Stimulated activated CD4-positive, alpha-beta T cell treated with anti-CD3 and anti-CD28 coated beads, Interleukin-2, amount 100 ng/mL, for 24 hours (primary cell): Measurements from ENCODE around the gene FHOD3.

Experiments
- DNase-seq, 2 donors: peaks; one replicate each; pipeline ENCODE4 v3.0.0-alpha.2; 2020

Gene FHOD3

GRCh38 chr18:36568487-36568886, 271.0 kb downstream of the FHOD3 start:
- DNase-seq = no peak

GRCh38 chr18:36572135-36572856, 274.8 kb downstream of the FHOD3 start:
- DNase-seq = peak in 1 of 2 donors; percentile 4

- DNase-seq = no peak
Observed at GRCh38 chr18:36576339-36576738, 278.8 kb downstream of the FHOD3 start.

GRCh38 chr18:36578871-36579710, 281.6 kb downstream of the FHOD3 start:
- no peak for DNase-seq

- DNase-seq = no peak
Observed at GRCh38 chr18:36580266-36580665, 282.8 kb downstream of the FHOD3 start.

- no peak for DNase-seq
Observed at GRCh38 chr18:36580874-36581750, 283.6 kb downstream of the FHOD3 start.

- no peak for DNase-seq
Observed at GRCh38 chr18:36582988-36583745, 285.7 kb downstream of the FHOD3 start.

- DNase-seq = no peak
Observed at GRCh38 chr18:36589857-36590543, 292.5 kb downstream of the FHOD3 start.

DNA sequence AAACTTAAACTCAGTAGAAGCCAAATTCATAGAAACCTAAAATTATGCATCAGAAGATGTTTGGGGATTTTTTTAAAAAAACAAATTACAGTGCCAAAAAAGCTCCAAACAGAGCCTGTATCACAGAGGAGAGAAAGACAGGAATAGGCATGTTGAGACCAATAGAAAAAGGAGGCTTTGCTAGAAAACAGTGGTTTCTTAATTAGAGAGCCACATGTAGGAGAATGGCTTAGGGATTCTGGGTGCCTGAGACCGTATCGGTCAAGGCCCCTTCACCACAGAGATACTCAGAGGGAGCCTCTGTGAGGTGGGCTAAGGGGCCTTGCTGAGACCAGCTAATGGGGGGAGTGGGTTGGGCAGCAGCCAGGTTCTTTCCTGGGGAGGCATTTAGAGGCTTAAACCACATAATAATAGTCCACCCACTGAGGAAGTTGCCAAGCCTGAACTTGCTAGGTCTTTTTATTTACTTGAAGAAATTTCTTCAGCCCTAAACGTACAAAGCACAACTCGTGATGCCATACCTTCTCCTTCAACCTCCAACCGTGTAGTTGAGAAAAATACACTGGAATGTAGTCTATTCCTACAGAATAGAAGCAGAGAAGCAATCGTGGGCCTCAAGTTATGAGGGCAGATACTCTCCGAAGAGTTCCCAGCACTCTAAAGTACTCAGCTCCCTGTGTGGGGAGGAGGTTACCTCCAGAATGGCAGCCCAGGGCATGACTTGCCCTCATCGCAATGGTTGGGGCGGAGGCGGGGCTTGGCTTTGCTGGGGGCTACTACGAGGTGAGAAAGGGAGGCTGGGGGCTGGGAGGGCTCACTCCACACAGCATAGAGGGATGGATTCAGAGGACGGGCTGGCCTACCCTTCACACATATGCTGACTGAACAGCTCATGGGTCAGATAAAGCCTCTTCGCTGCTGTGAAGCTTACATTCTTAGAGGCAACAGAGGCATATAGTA, 293.4 kb downstream of the FHOD3 start:
- no peak for DNase-seq

GRCh38 chr18:36592282-36592681, 294.8 kb downstream of the FHOD3 start:
- DNase-seq = no peak

DNA sequence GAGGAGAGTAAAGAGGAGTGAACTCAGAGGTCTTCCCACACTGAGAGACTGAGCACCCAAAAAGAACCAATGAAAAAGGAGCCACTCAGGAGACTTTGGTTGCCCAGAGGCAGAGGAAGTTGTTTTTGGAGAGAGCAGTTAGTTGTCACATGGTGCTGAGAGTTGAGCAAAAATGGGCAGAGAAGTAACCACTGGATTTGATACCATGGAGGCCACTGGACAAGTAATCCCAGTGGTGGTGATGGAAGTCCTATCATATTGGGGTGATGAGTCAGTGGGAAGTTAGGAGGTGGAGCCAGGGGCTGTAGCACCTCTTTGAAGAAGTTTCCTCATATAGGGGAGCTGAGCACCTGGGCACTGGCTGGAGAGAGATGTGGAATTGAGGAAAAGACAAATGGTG, 295.5 kb downstream of the FHOD3 start:
- DNase-seq = no peak

DNA sequence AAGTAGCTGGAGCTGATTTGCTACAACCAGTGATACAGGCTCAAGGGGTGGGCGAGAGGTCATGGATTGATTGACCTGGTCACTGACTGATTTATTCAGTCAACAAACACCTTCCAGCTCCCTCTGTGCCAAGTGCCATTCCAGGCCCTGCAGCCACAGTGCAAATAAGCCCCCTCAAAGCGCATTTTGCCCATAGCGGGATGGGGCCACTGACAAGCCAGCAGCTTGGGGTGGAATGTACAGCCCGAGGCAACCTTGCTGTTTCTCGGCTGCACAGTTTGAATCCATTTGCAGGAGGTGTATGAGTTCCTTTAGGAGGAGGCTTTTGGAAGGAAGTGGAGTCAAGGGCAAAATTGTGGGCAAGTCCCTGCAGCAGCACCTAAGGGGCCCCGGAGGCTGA, 296.1 kb downstream of the FHOD3 start:
- DNase-seq = no peak

- no peak for DNase-seq
Observed at GRCh38 chr18:36594621-36595020, 297.1 kb downstream of the FHOD3 start.

- no peak for DNase-seq
Observed at GRCh38 chr18:36595046-36595817, 297.7 kb downstream of the FHOD3 start.

- DNase-seq = no peak
Observed at GRCh38 chr18:36595818-36596215, 298.3 kb downstream of the FHOD3 start.

GRCh38 chr18:36597636-36598035, 300.1 kb downstream of the FHOD3 start:
- DNase-seq = no peak

DNA sequence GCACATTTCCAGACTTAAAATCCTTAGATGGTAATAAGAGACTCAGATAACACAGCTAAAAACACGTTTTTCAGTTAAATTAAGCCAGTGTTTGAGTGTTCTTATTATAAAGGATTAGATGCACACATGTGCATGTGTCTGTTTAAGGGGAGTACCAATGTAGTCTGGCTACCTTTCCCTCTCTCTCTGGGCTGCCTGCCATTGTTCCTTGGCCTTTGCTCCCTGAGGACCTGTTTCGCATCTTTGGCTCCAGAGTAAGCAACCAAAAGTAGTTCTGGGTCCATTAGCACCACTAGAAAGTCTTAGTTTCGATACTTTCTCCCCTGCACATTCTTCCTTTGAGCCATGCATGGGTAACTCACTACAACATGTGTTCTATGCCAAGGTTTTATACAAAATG, 303.0 kb downstream of the FHOD3 start:
- DNase-seq = no peak

DNA sequence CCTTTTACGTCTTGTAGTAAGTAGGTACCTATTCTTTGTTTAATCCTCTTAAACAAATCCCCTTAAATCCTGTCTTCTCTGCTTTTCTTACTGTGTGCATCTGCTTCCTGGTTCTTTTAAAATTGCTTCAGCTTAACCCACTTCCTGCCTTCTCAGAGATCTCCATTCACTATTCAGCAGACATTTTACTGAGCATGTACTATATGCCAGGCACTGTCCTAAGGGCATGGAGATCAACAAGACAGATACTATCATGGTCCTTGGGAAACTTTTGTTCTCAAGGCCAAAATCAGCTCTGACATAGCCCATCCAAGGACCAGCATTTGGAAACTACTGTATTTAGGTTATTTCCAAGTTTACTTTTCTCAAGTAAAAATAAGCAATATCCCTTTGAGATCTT, 303.8 kb downstream of the FHOD3 start:
- DNase-seq = no peak

- DNase-seq = no peak
Observed at GRCh38 chr18:36602071-36602470, 304.6 kb downstream of the FHOD3 start.

DNA sequence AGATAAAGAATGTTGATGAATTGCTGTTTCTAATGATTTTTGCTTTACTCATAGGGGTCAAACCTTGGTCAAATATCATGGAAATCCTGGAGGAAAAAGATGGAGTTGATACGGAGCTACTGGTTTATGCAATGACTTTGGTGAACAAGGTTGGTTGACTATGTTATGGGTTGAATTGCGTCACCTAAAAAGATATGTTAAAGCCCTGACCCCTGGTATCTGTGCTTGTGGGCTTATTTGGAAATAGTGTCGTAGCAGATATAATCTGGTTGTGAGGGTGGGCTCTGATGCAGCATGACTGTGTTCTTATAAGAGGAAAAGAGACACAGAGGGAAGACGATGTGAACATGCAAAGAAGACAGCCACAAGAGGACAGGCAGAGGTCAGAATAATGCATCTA, 305.1 kb downstream of the FHOD3 start:
- no peak for DNase-seq
